ENCODE results near the gene RAI14. TPM values are rescaled to one million over a fixed set of nuclear protein-coding genes. Genes with fewer than 3 reads are reported as not detected.

Gene RAI14
- total RNA-seq, 4 donors from 2014 or later = 26.9 to 40.4 (median 32.1) TPM

DNA sequence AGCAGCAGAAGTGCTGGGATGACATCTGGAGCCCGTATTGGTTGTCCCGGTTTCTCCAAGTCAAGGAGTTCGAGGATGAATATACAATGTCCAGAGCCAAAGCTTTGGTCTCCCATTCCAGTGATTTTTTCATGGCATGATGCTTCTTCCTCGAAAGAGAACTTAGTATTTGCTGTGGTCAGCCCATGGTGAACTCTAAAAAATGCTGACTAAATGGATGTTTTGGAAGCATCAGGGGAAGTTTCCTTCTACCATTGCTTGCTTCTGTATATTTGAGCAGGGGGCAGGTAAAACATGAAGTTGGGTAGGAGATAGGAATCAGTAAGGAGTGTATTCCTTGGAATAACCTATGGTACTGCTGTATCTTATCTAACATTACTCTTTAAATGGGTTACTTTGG lies 191.4 kb downstream of the RAI14 start:
- no peak overlapping the region for H3K4me3 ChIP-seq (ENCODE audit: low read depth, poor library complexity, severe bottlenecking)
- TF ChIP-seq POLR2A (IDR thresholded peaks at IDR 0.05) = no peak
- TF ChIP-seq, protein P1, sequence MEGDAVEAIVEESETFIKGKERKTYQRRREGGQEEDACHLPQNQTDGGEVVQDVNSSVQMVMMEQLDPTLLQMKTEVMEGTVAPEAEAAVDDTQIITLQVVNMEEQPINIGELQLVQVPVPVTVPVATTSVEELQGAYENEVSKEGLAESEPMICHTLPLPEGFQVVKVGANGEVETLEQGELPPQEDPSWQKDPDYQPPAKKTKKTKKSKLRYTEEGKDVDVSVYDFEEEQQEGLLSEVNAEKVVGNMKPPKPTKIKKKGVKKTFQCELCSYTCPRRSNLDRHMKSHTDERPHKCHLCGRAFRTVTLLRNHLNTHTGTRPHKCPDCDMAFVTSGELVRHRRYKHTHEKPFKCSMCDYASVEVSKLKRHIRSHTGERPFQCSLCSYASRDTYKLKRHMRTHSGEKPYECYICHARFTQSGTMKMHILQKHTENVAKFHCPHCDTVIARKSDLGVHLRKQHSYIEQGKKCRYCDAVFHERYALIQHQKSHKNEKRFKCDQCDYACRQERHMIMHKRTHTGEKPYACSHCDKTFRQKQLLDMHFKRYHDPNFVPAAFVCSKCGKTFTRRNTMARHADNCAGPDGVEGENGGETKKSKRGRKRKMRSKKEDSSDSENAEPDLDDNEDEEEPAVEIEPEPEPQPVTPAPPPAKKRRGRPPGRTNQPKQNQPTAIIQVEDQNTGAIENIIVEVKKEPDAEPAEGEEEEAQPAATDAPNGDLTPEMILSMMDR (IDR thresholded peaks at IDR 0.05) = no peak
- 93 to 95% methylated on average over 4 of the region's 4 CpGs for WGBS, 2 donors
- DNase-seq (ENCODE audit: low spot score in 2 of 2) = no peak
- intact Hi-C loops (cut with DNase I; ENCODE audit: low total_unique reads) = no loop called here

GRCh38 chr5:34848230-34848629 lies 192.1 kb downstream of the RAI14 start:
- TF ChIP-seq, protein P1 (IDR thresholded peaks at IDR 0.05) = no peak
- no peak for TF ChIP-seq POLR2A (IDR thresholded peaks at IDR 0.05)

DNA sequence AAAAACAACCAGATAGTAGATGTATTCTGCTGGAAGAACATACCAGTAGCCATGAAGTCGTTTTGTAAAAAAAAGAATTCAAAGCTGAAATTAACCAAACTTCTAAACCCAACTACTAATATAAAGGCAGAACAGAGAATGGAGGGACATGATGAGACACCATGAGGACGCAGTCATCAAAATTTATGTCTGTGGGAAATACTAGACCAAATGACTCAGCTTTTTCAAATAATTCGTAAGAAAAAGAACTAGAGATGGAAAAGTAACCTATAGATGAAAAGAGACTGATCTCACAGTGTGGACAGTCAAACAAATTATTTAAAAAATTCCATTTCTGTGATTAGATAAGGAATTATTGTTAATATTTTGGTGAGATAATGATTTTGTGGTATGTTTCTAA lies 193.1 kb downstream of the RAI14 start:
- DNase-seq (ENCODE audit: low spot score in 2 of 2) = no peak
- intact Hi-C loops (cut with DNase I; ENCODE audit: low total_unique reads) = no loop called here
- no peak overlapping the region for H3K4me3 ChIP-seq (ENCODE audit: low read depth, poor library complexity, severe bottlenecking)
- TF ChIP-seq, protein P1 (IDR thresholded peaks at IDR 0.05) = no peak
- no peak for TF ChIP-seq POLR2A (IDR thresholded peaks at IDR 0.05)
- WGBS, 2 donors = 87 to 90% methylated on average over 3 of the region's 3 CpGs

More at GRCh38 chr5:34848230-34848629, 192.1 kb downstream of the RAI14 start:
- no peak for DNase-seq (ENCODE audit: low spot score in 2 of 2)
- intact Hi-C loops (cut with DNase I; ENCODE audit: low total_unique reads) = no loop called here
- WGBS, 2 donors = 94 to 97% methylated on average over 2 of the region's 2 CpGs
- H3K4me3 ChIP-seq (ENCODE audit: low read depth, poor library complexity, severe bottlenecking) = no peak overlapping the region

GRCh38 chr5:34854459-34855174 lies 198.5 kb downstream of the RAI14 start:
- intact Hi-C loops (cut with DNase I; ENCODE audit: low total_unique reads) = no loop called here
- H3K4me3 ChIP-seq (ENCODE audit: low read depth, poor library complexity, severe bottlenecking) = no peak overlapping the region
- no peak for TF ChIP-seq POLR2A (IDR thresholded peaks at IDR 0.05)
- TF ChIP-seq, protein P1 (IDR thresholded peaks at IDR 0.05) = no peak
- WGBS, 2 donors = 77 to 85% methylated on average over 4 of the region's 4 CpGs
- DNase-seq (ENCODE audit: low spot score in 2 of 2) = no peak

DNA sequence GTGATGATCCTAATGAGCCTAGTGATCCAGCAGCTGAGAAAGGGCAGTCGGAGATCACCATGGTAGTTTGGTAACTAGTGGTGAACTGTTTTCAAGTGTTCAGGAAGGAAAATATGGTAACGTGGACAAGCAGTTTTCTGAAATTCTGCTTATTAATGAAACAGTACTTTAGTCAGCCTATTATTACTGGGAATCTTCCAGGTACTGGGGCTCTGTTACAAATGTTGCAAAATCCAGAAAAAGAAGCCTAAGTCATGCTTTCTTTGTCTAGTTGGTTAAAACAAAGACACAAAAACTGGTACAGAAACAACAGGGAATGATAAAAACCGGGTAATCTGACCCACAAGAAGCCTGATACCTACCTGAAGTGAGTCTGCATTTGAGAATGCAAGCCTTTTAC lies 201.0 kb downstream of the RAI14 start:
- no peak overlapping the region for H3K4me3 ChIP-seq (ENCODE audit: low read depth, poor library complexity, severe bottlenecking)
- DNase-seq (ENCODE audit: low spot score in 2 of 2) = no peak
- TF ChIP-seq, protein P1 (IDR thresholded peaks at IDR 0.05) = no peak
- TF ChIP-seq POLR2A (IDR thresholded peaks at IDR 0.05) = no peak
- intact Hi-C loops (cut with DNase I; ENCODE audit: low total_unique reads) = no loop called here
- WGBS, 2 donors = 80 to 83% methylated on average over 3 of the region's 3 CpGs

DNA sequence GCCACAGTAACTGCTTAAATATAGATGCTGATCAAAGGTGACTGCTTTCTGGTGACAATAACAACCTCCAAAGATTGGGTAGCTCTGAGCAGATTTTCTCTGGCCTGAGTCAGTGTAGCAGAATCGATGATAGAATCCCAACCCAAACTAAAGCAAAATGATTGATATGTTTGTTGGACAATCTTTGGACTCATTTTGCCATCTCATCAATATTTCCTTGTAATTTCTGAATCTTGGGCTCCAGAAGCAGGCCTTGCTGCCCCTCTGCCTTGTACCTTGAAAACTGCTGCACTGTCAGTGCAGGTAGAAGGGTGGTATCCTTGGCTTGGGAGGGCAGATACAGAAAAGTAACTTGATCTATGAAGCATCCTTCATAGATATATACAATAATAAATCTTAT lies 201.8 kb downstream of the RAI14 start:
- no peak overlapping the region for H3K4me3 ChIP-seq (ENCODE audit: low read depth, poor library complexity, severe bottlenecking)
- intact Hi-C loops (cut with DNase I; ENCODE audit: low total_unique reads) = no loop called here
- DNase-seq (ENCODE audit: low spot score in 2 of 2) = no peak
- TF ChIP-seq POLR2A (IDR thresholded peaks at IDR 0.05) = no peak
- TF ChIP-seq, protein P1 (IDR thresholded peaks at IDR 0.05) = no peak
- WGBS, 2 donors = 90 to 95% methylated on average over 1 of the region's 1 CpG

Measured in lower leg skin (tissue), 4 donors.